DMS53 (cell line): ENCODE results near the gene KCNQ5.
A peak's percentile ranks its signal among the peaks of the same experiment; 100 is the strongest.

ENCODE experiments used
- DNase-seq: peaks from one replicate; lab custom pipeline; 2025; lab: John Stamatoyannopoulos, UW

KCNQ5 gene

DNA sequence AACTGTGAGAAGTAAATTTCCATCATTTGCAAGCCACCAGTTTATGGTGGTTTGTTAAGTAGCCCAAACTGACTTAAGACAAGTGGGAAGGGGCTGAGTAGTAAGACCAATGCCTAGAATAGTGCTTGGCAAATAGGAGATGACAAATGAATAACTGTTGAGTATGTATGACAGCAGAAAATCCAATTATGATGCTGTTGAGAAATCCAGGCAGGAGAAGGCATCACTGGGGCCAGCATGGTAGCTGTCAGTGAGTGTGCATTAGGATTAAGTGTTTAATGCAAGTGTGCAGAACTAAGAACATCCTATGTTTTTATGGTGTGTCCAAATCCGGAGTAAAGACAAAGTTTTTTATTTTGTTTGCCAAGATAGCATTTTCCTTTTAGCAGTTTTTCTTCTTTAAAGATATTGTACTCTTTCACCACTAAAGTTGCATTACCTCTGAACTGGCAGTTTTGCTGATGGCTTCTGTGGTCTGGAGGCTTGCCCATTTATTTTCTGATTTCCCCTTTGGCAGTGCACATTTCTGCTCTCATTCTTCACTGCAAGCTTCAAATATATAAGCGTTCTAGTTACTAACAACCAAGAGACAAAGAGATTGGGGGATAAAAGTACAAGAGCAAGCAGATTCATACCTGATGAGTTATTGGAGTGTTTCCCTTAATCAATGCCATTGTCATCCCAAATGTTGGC is 289.7 kb downstream of the KCNQ5 start:
- no peak for DNase-seq

DNA sequence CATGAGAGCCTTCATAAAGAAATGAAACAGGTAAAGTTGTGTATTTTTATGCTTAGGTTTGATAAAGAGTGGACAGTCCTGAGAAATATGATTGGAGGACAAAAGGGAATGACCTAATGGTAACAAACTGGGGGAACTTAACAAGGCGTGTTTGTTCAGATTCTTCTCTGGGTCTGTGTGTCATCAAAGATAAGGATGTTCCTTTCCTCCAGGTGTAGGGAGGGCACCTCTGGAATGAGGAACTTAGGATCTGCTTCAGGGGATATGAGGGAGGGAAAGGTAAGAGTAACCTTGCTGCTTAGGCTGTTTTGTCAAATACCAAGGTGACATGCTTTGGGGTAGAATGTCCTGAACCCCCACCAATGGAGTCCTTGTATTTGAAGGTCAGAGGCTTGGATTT is 291.9 kb downstream of the KCNQ5 start:
- DNase-seq: peak; percentile 18

GRCh38 chr6:72916298-72916697 is 294.4 kb downstream of the KCNQ5 start:
- DNase-seq: no peak

DNA sequence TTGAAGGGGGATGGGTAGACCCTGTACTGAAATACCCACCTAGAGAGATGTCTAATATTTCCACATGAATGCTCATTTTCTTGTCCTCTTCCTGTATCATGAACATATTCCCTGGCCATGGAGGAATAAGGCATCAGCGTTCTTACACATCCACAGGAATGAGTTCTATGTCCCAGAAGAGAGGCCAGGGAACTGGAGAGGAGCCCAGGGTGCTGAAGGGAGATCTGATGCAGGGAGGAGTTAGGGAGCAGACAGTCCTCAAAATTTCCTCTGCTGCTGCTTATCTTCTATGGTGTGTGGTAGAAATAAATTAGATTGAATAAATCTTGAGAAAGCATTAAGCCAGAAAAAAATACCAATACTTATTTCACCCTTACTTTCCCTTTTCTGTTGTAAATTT is 295.0 kb downstream of the KCNQ5 start:
- DNase-seq: no peak

DNA sequence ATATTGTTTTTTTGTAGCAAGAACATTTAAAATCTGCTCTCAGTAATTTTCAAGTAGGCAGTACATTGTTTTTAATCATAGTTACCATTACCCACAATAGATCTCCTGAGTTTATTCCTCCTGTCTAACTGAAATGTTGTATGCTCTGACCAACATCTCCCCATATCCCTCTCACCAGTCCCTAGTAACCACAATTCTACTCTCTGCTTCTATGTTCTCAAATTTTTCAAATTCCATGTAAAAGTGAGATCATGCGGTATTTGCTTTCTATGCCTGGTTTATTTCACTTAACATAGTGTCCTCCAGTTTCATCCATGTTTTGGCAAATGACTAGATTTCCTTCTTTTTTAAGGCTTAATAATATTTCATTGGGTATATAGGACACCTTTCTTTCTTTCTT is 300.5 kb downstream of the KCNQ5 start:
- DNase-seq: no peak

- no peak for DNase-seq
Measured at GRCh38 chr6:72925136-72925535, 303.3 kb downstream of the KCNQ5 start.

- no peak for DNase-seq
Measured at GRCh38 chr6:72930556-72931132, 308.8 kb downstream of the KCNQ5 start.

DNA sequence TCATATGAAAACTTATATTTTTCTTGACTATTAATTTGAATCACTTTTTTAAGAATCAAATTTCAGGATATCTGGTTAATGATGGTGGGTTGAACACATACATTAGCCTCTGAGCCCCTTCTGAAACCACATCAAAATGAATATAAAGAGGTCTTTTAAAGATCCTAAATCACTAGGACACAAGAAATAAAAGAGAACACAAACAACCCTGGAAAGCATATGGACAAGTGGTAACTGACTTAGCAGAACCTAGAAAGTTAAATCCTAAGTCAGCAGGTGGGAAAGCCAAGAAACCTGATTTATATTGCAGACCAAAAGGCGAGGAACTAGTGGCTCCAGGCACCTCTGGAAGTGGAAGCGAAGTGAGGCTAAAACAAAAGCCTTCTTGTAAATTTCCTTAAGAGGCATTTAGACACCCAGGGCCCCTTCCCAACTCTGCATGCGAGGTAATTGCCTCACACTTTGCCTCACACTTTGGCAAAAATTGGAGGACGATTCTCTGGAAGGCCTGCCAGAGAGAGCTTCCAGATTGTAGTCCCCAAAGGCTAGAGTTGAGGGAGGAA is 309.5 kb downstream of the KCNQ5 start:
- DNase-seq: no peak

- no peak for DNase-seq
Measured at GRCh38 chr6:72933233-72933632, 311.4 kb downstream of the KCNQ5 start.

GRCh38 chr6:72936766-72937559 is 315.1 kb downstream of the KCNQ5 start:
- DNase-seq: no peak

GRCh38 chr6:72938104-72938503 is 316.2 kb downstream of the KCNQ5 start:
- DNase-seq: no peak

DNA sequence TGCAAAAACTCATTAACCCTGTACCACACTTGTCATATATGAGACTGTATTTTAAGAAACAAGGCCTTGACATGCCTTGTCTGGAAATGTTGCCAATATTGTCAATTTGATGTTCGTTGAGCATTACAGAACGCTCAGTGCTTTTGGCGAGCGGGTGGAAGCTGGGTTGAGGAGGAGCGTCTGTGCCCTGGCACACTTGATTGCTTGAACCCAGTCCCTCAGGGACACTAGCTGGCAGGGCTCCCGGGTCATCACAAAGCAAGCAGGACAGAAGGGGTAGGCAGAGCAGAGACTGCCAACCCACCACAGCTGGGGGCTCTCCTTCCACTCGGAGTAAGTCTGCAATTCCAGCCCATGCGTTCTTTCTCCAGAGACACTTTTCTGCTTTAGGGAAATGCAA is 317.1 kb downstream of the KCNQ5 start:
- DNase-seq: no peak

DNA sequence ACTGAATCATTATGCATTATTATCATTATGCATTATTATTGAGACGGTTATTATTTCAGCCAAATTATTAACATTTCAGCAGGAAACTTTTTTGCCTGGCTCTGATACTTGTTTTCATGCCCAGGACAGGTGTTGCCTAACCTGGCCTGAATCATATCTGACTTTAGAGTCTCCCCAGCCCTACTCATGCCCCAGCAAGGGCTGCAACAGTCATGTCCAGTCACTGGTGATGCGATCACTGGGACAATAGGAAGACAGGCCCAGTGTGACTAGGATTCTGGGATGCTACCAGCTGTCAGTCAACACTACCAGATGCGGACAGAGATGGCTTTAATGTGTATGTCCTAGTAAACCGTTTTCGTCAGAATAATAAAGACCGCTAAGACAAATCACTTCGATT is 318.4 kb downstream of the KCNQ5 start:
- peak; percentile 55 for DNase-seq

GRCh38 chr6:72941263-72941662 is 319.4 kb downstream of the KCNQ5 start:
- no peak for DNase-seq

- DNase-seq: peak; percentile 95
Measured at GRCh38 chr6:72941751-72942150, 319.9 kb downstream of the KCNQ5 start.

DNA sequence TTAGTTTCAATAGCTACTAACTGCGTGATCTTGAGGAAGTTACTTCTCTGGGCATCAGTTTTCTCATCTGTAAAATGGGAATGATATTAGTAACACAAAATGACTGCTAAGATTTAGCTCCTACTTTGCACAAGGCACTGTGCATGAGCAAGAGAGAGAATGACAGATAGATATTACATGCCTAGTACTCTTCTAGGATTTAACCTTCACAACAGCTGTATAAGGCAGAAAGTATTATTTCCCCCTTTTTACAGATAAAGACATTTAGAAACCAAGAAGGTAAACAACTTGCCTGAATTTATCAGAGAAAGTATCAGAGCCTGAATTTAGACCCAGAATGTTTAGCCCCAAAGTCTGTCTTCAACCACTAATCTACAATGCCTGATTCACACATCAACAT is 321.8 kb downstream of the KCNQ5 start:
- DNase-seq: no peak

GRCh38 chr6:72944660-72945059 is 322.8 kb downstream of the KCNQ5 start:
- no peak for DNase-seq

GRCh38 chr6:72946774-72947173 is 324.9 kb downstream of the KCNQ5 start:
- no peak for DNase-seq

- DNase-seq: no peak
Measured at GRCh38 chr6:72947534-72947933, 325.7 kb downstream of the KCNQ5 start.

DNA sequence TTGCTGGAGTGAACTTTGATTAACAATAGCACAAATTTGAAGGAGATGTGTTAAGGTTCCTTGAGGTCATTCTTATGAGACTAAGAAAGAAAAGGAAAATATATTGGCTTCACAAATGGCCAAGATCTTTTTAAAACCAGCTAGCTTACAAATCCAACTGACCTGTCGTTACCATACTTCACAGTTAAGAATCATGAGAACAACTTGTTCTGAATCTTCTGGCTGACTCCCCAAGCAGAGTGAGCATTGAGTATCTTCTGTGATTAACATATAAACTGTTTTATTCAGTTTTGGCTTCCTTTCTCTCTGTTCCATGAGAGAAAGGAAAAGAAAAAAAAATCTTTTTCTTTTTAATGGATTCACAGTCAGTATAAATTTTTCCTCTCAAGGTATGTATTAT is 326.3 kb downstream of the KCNQ5 start:
- DNase-seq: no peak

DNA sequence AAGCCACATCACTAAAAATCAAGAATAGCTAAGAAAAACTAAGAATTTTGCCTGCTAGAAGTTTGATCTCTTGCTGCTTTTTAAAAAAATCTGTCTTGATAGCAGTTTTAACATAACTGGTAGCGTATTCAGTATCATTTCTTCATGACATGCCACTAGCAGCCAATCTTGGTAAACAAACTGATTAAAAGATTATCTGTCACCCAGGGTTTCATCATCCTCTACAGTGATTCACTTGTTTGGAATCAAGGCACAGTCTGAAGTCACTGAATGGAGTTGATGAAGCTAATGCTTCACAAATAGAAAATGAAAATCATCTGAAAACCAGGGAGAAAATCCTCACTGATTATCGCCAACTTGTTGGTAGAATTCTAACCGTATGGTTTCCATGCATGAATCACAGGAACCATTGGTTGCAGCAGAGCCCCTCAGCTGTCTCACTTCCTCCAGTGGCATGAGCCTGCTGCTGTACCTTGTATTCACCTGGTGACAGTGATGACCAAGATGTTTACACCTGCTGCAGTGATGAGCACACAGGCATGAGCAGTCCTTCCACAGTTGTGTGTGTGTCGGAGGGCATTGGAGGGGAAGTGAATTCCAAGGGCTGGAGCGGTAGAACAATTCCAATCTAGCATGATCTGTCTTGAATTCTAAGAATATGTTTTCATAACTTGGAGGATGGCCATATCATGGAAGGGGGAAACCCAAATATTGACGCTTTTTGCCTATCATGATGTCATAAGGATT is 328.4 kb downstream of the KCNQ5 start:
- peak; percentile 81 for DNase-seq
